ENCODE results near the gene SYT3.
"Not testable (repeated sequence)": the region's sequence is repeated elsewhere in the genome, so short reads cannot be mapped to it uniquely, and the experiment has no call there.

SYT3 gene

GRCh38 chr19:50624949-50625600 lies 14.6 kb downstream of the SYT3 start:
- TF ChIP-seq, protein P1, sequence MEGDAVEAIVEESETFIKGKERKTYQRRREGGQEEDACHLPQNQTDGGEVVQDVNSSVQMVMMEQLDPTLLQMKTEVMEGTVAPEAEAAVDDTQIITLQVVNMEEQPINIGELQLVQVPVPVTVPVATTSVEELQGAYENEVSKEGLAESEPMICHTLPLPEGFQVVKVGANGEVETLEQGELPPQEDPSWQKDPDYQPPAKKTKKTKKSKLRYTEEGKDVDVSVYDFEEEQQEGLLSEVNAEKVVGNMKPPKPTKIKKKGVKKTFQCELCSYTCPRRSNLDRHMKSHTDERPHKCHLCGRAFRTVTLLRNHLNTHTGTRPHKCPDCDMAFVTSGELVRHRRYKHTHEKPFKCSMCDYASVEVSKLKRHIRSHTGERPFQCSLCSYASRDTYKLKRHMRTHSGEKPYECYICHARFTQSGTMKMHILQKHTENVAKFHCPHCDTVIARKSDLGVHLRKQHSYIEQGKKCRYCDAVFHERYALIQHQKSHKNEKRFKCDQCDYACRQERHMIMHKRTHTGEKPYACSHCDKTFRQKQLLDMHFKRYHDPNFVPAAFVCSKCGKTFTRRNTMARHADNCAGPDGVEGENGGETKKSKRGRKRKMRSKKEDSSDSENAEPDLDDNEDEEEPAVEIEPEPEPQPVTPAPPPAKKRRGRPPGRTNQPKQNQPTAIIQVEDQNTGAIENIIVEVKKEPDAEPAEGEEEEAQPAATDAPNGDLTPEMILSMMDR (conservative IDR thresholded peaks at IDR 0.05; ENCODE audit: low read depth), result no peak
- POLR2A ChIA-PET (ENCODE audit: low non-redundant PET), result no interaction called here
- CTCF ChIA-PET, result no interaction called here
- H3K27ac ChIP-seq, result no peak overlapping the region
- no peak for DNase-seq (ENCODE audit: low spot score)

GRCh38 chr19:50620394-50620906 lies 19.2 kb downstream of the SYT3 start:
- DNase-seq (ENCODE audit: low spot score); CTCF ChIA-PET; POLR2A ChIA-PET (ENCODE audit: low non-redundant PET); H3K27ac ChIP-seq: not testable (repeated sequence)

DNA sequence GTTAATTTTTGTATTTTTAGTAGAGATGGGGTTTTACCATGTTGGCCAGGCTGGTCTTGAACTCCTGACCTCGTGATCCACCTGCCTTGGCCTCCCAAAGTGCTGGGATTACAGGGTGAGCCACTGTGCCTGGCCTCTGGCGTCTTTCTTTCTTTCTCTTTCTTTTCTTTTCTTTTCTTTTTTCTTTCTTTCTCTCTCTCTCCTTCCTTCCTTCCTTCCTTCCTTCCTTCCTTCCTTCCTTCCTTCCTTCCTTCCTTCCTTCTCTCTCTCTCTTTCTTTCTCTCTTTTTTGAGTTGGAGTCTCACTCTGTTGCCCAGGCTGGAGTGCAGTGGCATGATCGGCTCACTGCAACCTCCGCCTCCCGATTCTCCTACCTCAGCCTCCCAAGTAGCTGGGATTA lies 20.5 kb downstream of the SYT3 start:
- H3K27ac ChIP-seq; CTCF ChIA-PET; DNase-seq (ENCODE audit: low spot score); POLR2A ChIA-PET (ENCODE audit: low non-redundant PET): not testable (repeated sequence)

DNA sequence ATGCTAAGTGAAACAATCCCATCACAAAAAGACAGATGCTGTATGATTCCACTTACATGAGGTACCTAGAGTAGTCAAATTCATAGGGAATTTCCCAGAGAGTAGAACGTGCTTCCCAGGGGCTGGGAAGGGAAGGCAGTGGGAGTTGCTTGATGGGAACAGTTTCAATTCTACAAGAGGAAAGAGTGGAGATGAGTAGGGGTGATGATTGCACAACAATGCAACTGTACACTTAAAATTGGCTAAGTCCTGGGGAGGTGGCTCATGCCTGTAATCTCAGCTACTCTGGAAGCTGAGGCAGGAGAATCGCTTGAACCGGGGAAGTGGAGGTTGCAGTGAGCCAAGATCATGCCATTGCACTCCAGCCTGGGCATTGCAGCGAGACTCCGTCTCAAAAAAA lies 21.3 kb downstream of the SYT3 start:
- H3K27ac ChIP-seq; DNase-seq (ENCODE audit: low spot score); CTCF ChIA-PET; POLR2A ChIA-PET (ENCODE audit: low non-redundant PET): not testable (repeated sequence)

DNA sequence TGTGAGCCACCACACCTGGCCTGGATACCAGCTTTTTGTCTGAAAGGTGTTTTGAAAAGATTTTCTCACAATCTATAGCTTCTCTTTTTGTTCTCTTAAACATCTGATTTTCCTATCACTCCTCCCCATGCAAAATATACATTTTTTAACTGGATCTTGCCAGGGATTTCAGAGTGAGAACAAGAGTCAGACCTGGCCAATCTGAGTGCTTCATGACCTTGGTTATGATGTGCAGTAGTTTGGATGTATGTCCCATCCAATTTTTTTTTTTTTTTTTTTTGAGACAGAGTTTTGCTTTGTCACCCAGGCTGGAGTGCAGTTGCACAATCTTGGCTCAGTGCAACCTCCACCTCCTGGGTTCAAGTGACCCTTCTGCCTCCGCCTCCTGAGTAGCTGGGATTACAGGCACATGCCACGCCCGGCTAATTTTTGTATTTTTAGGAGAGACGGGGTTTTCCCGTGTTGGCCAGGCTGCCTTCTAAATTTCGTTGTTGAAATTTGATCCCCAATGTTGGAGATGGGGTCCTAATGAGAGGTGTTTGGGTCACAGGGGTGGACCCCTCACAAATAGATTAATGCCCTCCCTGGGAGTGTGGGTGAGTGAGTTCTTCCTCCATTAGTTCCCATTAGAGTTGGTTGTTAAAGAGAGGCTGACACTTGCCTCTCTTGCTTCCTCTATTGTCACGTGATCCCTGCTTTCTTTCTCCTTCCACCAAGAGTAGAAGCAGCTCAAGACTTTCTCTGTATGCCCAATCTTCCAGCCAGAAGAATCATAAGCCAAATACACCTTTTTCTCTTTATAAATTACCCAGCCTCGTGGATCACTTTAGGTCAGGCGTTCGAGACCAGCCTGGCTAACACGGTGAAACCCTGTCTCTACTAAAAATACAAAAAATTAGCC lies 26.9 kb downstream of the SYT3 start:
- CTCF ChIA-PET; POLR2A ChIA-PET (ENCODE audit: low non-redundant PET); H3K27ac ChIP-seq; DNase-seq (ENCODE audit: low spot score): not testable (repeated sequence)

DNA sequence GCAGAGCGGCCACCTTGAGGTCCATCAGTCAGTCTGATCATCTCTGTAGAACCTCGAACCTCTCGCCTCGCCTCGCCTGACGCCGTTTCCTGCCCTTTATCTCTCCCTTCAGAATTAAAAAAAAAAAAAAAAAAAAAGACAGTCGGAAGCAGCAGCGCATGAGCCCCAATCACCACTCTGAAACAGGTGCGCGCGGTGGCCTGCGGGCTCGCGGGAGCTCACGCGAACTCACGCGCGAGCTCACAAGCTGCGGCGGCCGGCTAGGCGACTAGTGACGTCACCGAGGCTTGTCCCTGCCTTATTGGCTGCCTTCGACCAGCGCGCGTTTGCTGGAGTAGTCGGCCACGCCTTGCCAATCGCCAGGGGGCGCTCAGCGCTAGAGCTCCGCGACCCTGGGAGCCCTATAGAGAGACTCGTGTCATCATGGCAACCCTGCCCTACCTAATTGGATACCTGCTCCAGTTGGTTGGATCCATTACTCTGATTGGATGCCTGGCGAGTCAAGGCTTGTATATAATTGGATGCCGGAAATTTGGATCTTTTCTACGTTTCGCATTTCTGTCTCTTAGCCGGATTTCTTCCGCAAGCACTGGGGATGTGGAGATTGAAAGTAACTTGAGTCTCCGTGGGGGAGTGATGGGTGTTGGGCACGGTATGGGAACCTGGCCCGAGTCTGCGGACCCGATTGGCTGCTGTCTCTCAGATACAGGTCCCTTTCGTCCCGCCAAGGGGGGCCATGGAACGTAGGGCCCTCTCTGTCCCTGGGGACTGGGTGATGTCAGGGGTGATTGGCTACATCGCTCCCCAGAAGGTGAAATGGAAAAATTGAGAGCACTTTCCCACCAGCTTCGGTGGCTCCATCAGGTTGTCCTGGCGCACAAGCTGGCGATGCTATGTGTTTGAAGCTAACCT lies 31.6 kb downstream of the SYT3 start:
- ChIA-PET CTCF (interaction anchor here (0.6 to 1.5 kb wide), 4 partner anchors 15 to 174 kb away, joined by 3 to 5 read pairs (median 4); no protein-coding TSS in a partner anchor), POLR2A (ENCODE audit: low non-redundant PET) (interaction anchor here (0.7 kb wide), 1 partner anchor 48 kb away, joined by 3 read pairs; no protein-coding TSS in a partner anchor)
- no peak overlapping the region for H3K27ac ChIP-seq
- DNase-seq (ENCODE audit: low spot score), result peak; percentile 81
- TF ChIP-seq, protein P1 (conservative IDR thresholded peaks at IDR 0.05; ENCODE audit: low read depth), result peak; percentile 20; the same call in 1 of the 2 replicates

GRCh38 chr19:50607388-50607787 lies 32.3 kb downstream of the SYT3 start:
- TF ChIP-seq, protein P1 (conservative IDR thresholded peaks at IDR 0.05; ENCODE audit: low read depth), result no peak
- DNase-seq (ENCODE audit: low spot score), result no peak
- H3K27ac ChIP-seq, result no peak overlapping the region
- ChIA-PET CTCF (interaction anchor here (0.6 to 1.1 kb wide), 3 partner anchors 14 to 175 kb away, joined by 3 to 5 read pairs (median 4); no protein-coding TSS in a partner anchor), POLR2A (ENCODE audit: low non-redundant PET) (interaction anchor here (0.7 kb wide), 1 partner anchor 48 kb away, joined by 3 read pairs; no protein-coding TSS in a partner anchor)

GRCh38 chr19:50606059-50606836 lies 33.4 kb downstream of the SYT3 start:
- DNase-seq (ENCODE audit: low spot score); POLR2A ChIA-PET (ENCODE audit: low non-redundant PET); H3K27ac ChIP-seq: not testable (repeated sequence)
- CTCF ChIA-PET, result interaction anchor here (0.7 kb wide), 1 partner anchor 40 kb away, joined by 3 read pairs; no protein-coding TSS in a partner anchor

DNA sequence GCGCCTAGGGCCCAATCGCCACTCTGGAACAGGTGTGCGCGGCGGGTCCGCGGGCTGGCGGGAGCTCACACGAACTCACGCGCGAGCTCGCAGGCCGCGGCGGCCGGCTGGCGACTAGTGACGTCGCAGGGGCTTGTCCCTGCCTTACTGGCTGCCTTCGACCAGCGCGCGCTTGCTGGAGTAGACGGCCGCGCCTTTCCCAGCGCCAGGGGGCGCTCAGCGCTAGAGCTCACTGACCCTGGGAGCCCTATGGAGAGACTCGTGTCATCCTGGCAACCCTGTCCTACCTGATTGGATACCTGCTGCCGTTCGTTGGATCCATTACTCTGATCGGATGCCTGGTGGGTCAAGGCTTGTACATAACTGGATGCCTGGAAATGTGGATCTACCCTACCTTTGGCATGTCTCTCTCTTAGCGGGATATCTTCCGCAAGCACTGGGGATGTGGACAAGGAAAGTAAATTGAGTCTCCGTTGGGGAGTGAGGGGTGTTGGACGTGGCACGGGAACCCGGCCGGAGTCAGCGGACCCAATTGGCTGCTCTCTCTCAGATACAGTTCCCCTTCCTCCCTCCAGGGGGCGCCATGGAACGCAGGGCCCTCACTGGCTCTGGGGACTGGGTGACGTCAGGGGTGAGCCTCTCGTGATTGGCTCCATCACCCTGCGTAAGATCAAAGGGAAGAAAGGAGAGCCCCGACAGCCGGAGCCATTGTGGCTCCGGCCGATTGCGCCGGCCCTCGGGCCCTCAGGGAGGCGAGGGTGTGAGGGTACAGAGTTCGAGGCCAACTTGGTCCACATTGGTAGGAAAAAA lies 35.2 kb downstream of the SYT3 start:
- CTCF ChIA-PET; H3K27ac ChIP-seq; POLR2A ChIA-PET (ENCODE audit: low non-redundant PET); DNase-seq (ENCODE audit: low spot score): not testable (repeated sequence)

All from RWPE1 (cell line).